Karpas-422 (cell line): ENCODE data around the gene PDLIM3. TPM values are rescaled to one million over a fixed set of nuclear protein-coding genes. Genes with fewer than 3 reads are reported as not detected.
"Not testable (repeated sequence)": the region's sequence is repeated elsewhere in the genome, so short reads cannot be mapped to it uniquely, and the experiment has no call there.

ENCODE experiments used
- DNase-seq: peaks from one replicate; pipeline ENCODE4 v3.0.0-alpha.2; 2015
- H2AFZ ChIP-seq: fragments of 200-600 bp; sonication (generic); 2 replicates; pipeline ENCODE4 v1.6.1; 2014; ENCODE audit warnings: antibody characterized with exemption, low read length, mixed read lengths
- H3K27ac ChIP-seq: fragments of 200-600 bp; sonication (generic); 2 replicates; pipeline ENCODE4 v1.5.1; 2014; ENCODE audit warnings: mild to moderate bottlenecking, low read length, moderate library complexity
- H3K27me3 ChIP-seq: fragments of 200-600 bp; sonication (generic); 2 replicates; pipeline ENCODE4 v1.6.1; 2014; ENCODE audit warnings: low read length, mixed read lengths
- H3K36me3 ChIP-seq: fragments of 200-600 bp; sonication (generic); 2 replicates; pipeline ENCODE4 v1.6.1; 2014; ENCODE audit warnings: low read length, mixed read lengths; ENCODE audit not compliant: insufficient read depth
- H3K4me1 ChIP-seq: fragments of 200-600 bp; sonication (generic); 2 replicates; pipeline ENCODE4 v1.6.1; 2014; ENCODE audit warnings: mild to moderate bottlenecking, low read length, mixed read lengths
- H3K4me2 ChIP-seq: fragments of 200-600 bp; sonication (generic); 2 replicates; pipeline ENCODE4 v1.6.1; 2014; ENCODE audit warnings: low read length, low read depth, mild to moderate bottlenecking; ENCODE audit not compliant: poor library complexity, severe bottlenecking
- H3K4me3 ChIP-seq: fragments of 200-600 bp; sonication (generic); 2 replicates; pipeline ENCODE4 v1.5.1; 2014; ENCODE audit warnings: mild to moderate bottlenecking, antibody characterized with exemption, low read length, mixed read lengths
- H3K79me2 ChIP-seq: fragments of 200-600 bp; sonication (generic); 2 replicates; pipeline ENCODE4 v1.6.1; 2014; ENCODE audit warnings: mild to moderate bottlenecking, low read length, mixed read lengths
- H3K9ac ChIP-seq: fragments of 200-600 bp; sonication (generic); 2 replicates; pipeline ENCODE4 v1.6.0; 2014; ENCODE audit warnings: low read length
- H3K9me2 ChIP-seq: fragments of 200-600 bp; sonication (generic), shearing (Covaris generic); replicated peaks from 2 replicates; pipeline ENCODE4 v1.6.0; 2014; ENCODE audit warnings: mild to moderate bottlenecking, low read length, moderate library complexity; ENCODE audit not compliant: insufficient read depth
- H3K9me3 ChIP-seq: fragments of 300-700, 200-600 bp; sonication (generic); 2 replicates; pipeline ENCODE4 v1.6.1; 2014; ENCODE audit warnings: low read length, mixed read lengths
- H4K20me1 ChIP-seq: fragments of 200-600 bp; sonication (generic); 2 replicates; pipeline ENCODE4 v1.6.1; 2014; ENCODE audit warnings: mild to moderate bottlenecking, antibody characterized with exemption, low read length, low read depth; ENCODE audit not compliant: insufficient read depth
- total RNA-seq: library from RNA; depleted of rRNA; stranded (reverse); fragments of >200 nt; shearing (Covaris generic); gene quantifications from 2 replicates; pipeline ENCODE4 v1.2.3, GENCODE V29; 2014; ENCODE audit warnings: low replicate concordance

The PDLIM3 gene
- total RNA-seq, 1 experiment from 2014 or later: not detected

GRCh38 chr4:185534511-185534865, 819 bp downstream of the PDLIM3 start:
- Histone ChIP-seq H3K27ac (no peak overlapping the region), H3K9me3 (no peaks in the 10 kb centered on the region), H3K9ac (no peak overlapping the region), H3K27me3 (no peaks in the 10 kb centered on the region), H3K4me1 (no peaks in the 10 kb centered on the region), H4K20me1 (no peaks in the 10 kb centered on the region), H3K9me2 (no peaks in the 10 kb centered on the region), H2AFZ (no peak overlapping the region), H3K79me2 (no peaks in the 10 kb centered on the region), H3K4me3 (no peak overlapping the region), H3K36me3 (no peaks in the 10 kb centered on the region), H3K4me2 (no peak overlapping the region)
- no peak for DNase-seq

GRCh38 chr4:185532795-185533324, 2.4 kb downstream of the PDLIM3 start:
- DNase-seq: no peak
- Histone ChIP-seq H3K4me1 (no peaks in the 10 kb centered on the region), H3K27me3 (no peaks in the 10 kb centered on the region), H2AFZ (no peak overlapping the region), H3K9me3 (no peaks in the 10 kb centered on the region), H3K27ac (no peak overlapping the region), H3K9me2 (no peaks in the 10 kb centered on the region), H3K4me2 (no peak overlapping the region), H3K9ac (no peak overlapping the region), H4K20me1 (no peaks in the 10 kb centered on the region), H3K79me2 (no peaks in the 10 kb centered on the region), H3K4me3 (no peak overlapping the region), H3K36me3 (no peaks in the 10 kb centered on the region)

GRCh38 chr4:185532293-185532692, 3.0 kb downstream of the PDLIM3 start:
- Histone ChIP-seq H3K4me3 (no peak overlapping the region), H3K27me3 (no peaks in the 10 kb centered on the region), H3K4me2 (no peak overlapping the region), H3K9me2 (no peaks in the 10 kb centered on the region), H3K36me3 (no peaks in the 10 kb centered on the region), H3K9me3 (no peaks in the 10 kb centered on the region), H3K79me2 (no peaks in the 10 kb centered on the region), H3K4me1 (no peaks in the 10 kb centered on the region), H3K9ac (no peak overlapping the region), H2AFZ (no peak overlapping the region), H3K27ac (no peak overlapping the region), H4K20me1 (no peaks in the 10 kb centered on the region)
- DNase-seq: no peak

- H4K20me1 ChIP-seq, H2AFZ ChIP-seq, DNase-seq, H3K4me1 ChIP-seq, H3K4me2 ChIP-seq, H3K9me3 ChIP-seq, H3K9ac ChIP-seq, H3K9me2 ChIP-seq, H3K27ac ChIP-seq, H3K27me3 ChIP-seq, H3K36me3 ChIP-seq, H3K79me2 ChIP-seq, H3K4me3 ChIP-seq: not testable (repeated sequence)
Observed at GRCh38 chr4:185531654-185532053, 3.7 kb downstream of the PDLIM3 start.

- Histone ChIP-seq H3K9me2 (no peaks in the 10 kb centered on the region), H3K9me3 (no peaks in the 10 kb centered on the region), H4K20me1 (no peaks in the 10 kb centered on the region), H2AFZ (no peak overlapping the region), H3K27ac (no peak overlapping the region), H3K9ac (no peak overlapping the region), H3K4me2 (no peak overlapping the region), H3K27me3 (no peaks in the 10 kb centered on the region), H3K4me3 (no peak overlapping the region), H3K4me1 (no peaks in the 10 kb centered on the region), H3K79me2 (no peaks in the 10 kb centered on the region), H3K36me3 (no peaks in the 10 kb centered on the region)
- DNase-seq: no peak
Observed at GRCh38 chr4:185529413-185529812, 5.9 kb downstream of the PDLIM3 start.

GRCh38 chr4:185524888-185525863, 10.1 kb downstream of the PDLIM3 start:
- Histone ChIP-seq H3K9me2 (no peaks in the 10 kb centered on the region), H3K9ac (no peak overlapping the region), H3K9me3 (no peaks in the 10 kb centered on the region), H3K36me3 (no peaks in the 10 kb centered on the region), H3K4me2 (no peak overlapping the region), H3K27ac (no peak overlapping the region), H3K4me1 (no peaks in the 10 kb centered on the region), H2AFZ (no peak overlapping the region), H4K20me1 (no peaks in the 10 kb centered on the region), H3K4me3 (no peak overlapping the region), H3K27me3 (no peaks in the 10 kb centered on the region), H3K79me2 (no peaks in the 10 kb centered on the region)
- no peak for DNase-seq

GRCh38 chr4:185523862-185524261, 11.4 kb downstream of the PDLIM3 start:
- Histone ChIP-seq H4K20me1 (no peaks in the 10 kb centered on the region), H3K9ac (no peak overlapping the region), H3K36me3 (no peaks in the 10 kb centered on the region), H3K9me2 (no peaks in the 10 kb centered on the region), H3K4me3 (no peak overlapping the region), H3K9me3 (no peaks in the 10 kb centered on the region), H3K79me2 (no peaks in the 10 kb centered on the region), H3K4me1 (no peaks in the 10 kb centered on the region), H3K27me3 (no peaks in the 10 kb centered on the region), H2AFZ (no peak overlapping the region), H3K27ac (no peak overlapping the region), H3K4me2 (no peak overlapping the region)
- no peak for DNase-seq

GRCh38 chr4:185522451-185522850, 12.9 kb downstream of the PDLIM3 start:
- Histone ChIP-seq H3K79me2 (no peaks in the 10 kb centered on the region), H3K27me3 (no peaks in the 10 kb centered on the region)

More at GRCh38 chr4:185522451-185522850, 12.9 kb downstream of the PDLIM3 start:
- no peaks in the 10 kb centered on the region for H3K36me3 ChIP-seq
- H3K4me2 ChIP-seq: no peak overlapping the region
- H3K9ac ChIP-seq: no peak overlapping the region
- no peaks in the 10 kb centered on the region for H4K20me1 ChIP-seq
- H3K4me3 ChIP-seq: no peak overlapping the region
- H3K9me2 ChIP-seq: no peaks in the 10 kb centered on the region
- DNase-seq: no peak
- no peak overlapping the region for H3K27ac ChIP-seq
- no peak overlapping the region for H2AFZ ChIP-seq
- no peaks in the 10 kb centered on the region for H3K4me1 ChIP-seq
- H3K9me3 ChIP-seq: no peaks in the 10 kb centered on the region
